NT2/D1 (cell line): ENCODE results near the gene TRABD.

Source experiments
- SUZ12 ChIP-seq: IDR thresholded peaks from 2 replicates; pipeline ENCODE4 v1.6.1; 2011; ENCODE audit not compliant: insufficient read length, insufficient read depth; ENCODE audit errors: extremely low read depth
- YY1 ChIP-seq: IDR thresholded peaks from 2 replicates; pipeline ENCODE4 v1.6.1; 2011; ENCODE audit not compliant: insufficient read length, insufficient read depth
- ZNF274 ChIP-seq: IDR thresholded peaks from 2 replicates; pipeline ENCODE4 v1.6.1; 2011; ENCODE audit warnings: mild to moderate bottlenecking, low read depth, low read length

- TF ChIP-seq SUZ12, result no peak
- TF ChIP-seq YY1, result no peak
- TF ChIP-seq ZNF274, result no peak
These were observed 32.7 kb downstream of the TRABD start for GRCh38 chr22:50218153-50218995.
